ENCODE measurements around the gene VRK3.
A peak's percentile ranks its signal among the peaks of the same experiment; 100 is the strongest.

VRK3 gene

GRCh38 chr19:49957262-49957915 lies 67.8 kb downstream of the VRK3 start:
- no peak for TF ChIP-seq CTCF (IDR thresholded peaks at IDR 0.05; ENCODE audit: insufficient read depth, low read depth, low read length, missing control alignments)
- DNase-seq (ENCODE audit: low read depth), result no peak
- H3K4me3 ChIP-seq (ENCODE audit: low read depth, low read length), result no peak overlapping the region

GRCh38 chr19:49956115-49956495 lies 69.1 kb downstream of the VRK3 start:
- TF ChIP-seq CTCF (IDR thresholded peaks at IDR 0.05; ENCODE audit: insufficient read depth, low read depth, low read length, missing control alignments), result no peak
- DNase-seq (ENCODE audit: low read depth), result no peak

GRCh38 chr19:49954933-49955332 lies 70.2 kb downstream of the VRK3 start:
- no peak for DNase-seq (ENCODE audit: low read depth)
- H3K4me3 ChIP-seq (ENCODE audit: low read depth, low read length), result no peak overlapping the region

More at GRCh38 chr19:49956115-49956495, 69.1 kb downstream of the VRK3 start:
- H3K4me3 ChIP-seq (ENCODE audit: low read depth, low read length), result no peak overlapping the region

GRCh38 chr19:49954092-49954829 lies 70.9 kb downstream of the VRK3 start:
- TF ChIP-seq CTCF (IDR thresholded peaks at IDR 0.05; ENCODE audit: insufficient read depth, low read depth, low read length, missing control alignments), result no peak
- H3K4me3 ChIP-seq (ENCODE audit: low read depth, low read length), result no peak overlapping the region
- peak; percentile 32 for DNase-seq (ENCODE audit: low read depth)

More at GRCh38 chr19:49954933-49955332, 70.2 kb downstream of the VRK3 start:
- TF ChIP-seq CTCF (IDR thresholded peaks at IDR 0.05; ENCODE audit: insufficient read depth, low read depth, low read length, missing control alignments), result no peak

DNA sequence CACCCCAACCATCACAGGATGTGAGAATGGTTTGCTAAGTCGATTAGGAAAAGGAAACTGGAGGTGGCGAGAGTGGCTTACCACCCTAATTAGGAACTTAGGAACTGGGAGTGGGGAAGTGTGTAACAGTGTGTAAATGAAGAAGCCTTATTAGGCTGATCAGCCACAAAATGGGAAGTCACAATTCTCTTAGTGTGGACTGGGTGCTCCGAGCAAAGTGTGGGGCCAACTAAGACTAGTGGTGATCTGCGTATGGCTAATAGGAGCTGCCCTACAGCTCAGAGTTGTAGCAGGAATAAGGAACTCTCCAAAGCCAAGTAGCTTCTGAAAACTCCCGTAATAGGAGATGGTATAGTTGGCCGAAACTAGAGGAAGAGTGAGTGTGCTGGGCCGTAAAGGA lies 71.8 kb downstream of the VRK3 start:
- no peak for TF ChIP-seq CTCF (IDR thresholded peaks at IDR 0.05; ENCODE audit: insufficient read depth, low read depth, low read length, missing control alignments)
- no peak for DNase-seq (ENCODE audit: low read depth)
- no peak overlapping the region for H3K4me3 ChIP-seq (ENCODE audit: low read depth, low read length)

DNA sequence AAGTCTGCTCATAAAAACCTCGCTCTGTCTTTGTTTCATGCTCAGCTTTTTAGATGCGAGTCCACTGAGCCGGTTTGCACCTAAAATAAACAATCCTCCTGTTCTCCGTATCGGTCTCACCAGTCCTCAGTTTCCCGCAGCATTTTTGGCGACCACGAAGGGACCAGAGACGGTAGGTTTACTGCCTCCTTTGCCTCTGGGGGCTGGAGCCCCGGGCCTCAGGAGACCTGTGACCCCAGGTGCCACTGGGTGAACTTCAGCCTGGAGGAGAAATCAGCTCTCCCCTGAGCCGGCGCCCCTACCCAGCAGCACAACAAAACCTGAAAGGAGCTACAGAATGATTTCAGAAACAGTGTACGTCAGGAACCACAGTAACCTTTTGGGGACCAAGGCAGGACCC lies 72.3 kb downstream of the VRK3 start:
- no peak for DNase-seq (ENCODE audit: low read depth)
- no peak overlapping the region for H3K4me3 ChIP-seq (ENCODE audit: low read depth, low read length)
- no peak for TF ChIP-seq CTCF (IDR thresholded peaks at IDR 0.05; ENCODE audit: insufficient read depth, low read depth, low read length, missing control alignments)
